22Rv1 (cell line): ENCODE data around the gene MOSPD2.

ENCODE experiments used
- H3K27ac ChIP-seq: fragments of 450-650 bp; 2 replicates; pipeline ENCODE4 v1.5.1; 2017
- ZFX ChIP-seq: fragments of 450-650 bp; IDR thresholded peaks from 2 replicates; pipeline ENCODE4 v1.6.1; 2017; ENCODE audit warnings: antibody characterized with exemption, borderline replicate concordance
- TF ChIP-seq, protein P1 (sequence below): fragments of 450-650 bp; IDR thresholded peaks from 2 replicates; pipeline ENCODE4 v1.5.1; 2017; ENCODE audit warnings: mild to moderate bottlenecking

MOSPD2 gene

DNA sequence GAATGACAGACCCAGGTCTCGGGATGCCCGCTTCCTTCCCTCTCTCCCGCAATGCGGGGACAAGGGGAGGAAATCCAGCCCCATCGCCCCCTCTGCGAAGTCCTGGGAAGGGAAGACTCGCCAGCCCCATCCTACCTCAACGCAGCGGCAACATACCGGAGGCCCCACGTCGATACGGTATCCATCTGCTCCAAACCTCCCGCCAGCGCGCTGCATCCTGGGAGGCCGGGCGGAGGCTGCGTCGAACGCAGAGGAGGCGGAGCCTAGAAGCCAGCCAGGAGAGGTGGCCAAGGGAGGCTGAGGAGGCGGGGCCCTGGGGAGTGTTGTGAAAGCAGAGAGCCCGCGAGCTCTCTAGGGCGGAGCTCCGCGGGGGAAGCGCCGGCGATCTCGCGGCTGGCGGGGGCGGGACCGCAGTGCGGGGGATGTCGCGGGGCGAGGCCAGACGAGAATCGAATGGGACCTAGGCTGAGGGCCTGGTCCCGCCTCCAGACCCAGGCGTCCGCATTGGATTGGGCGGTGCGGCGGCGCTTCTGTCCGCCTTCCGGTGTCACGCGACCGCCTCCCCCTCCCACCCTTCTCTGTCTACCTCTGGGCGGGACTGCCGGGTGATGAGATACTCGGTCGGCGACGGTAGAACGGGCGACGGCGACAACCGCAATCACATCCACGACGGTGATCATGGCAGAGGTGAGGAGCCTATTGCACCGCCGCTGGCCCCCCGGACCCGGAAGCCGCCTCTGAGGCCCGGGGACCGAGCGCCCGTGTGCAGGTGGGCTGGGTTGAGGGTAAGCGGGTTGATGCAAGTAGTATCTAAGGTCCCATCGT lies at the start of gene MOSPD2, which contains the start of gene FANCB:
Gene MOSPD2, plus strand, starts transcription at position 571 of the 825 bp plus-strand sequence. Its CDS starts 108 bp downstream, at position 679.
Gene FANCB, minus strand, starts transcription at position 219 of the 825 bp plus-strand sequence. CDS start 7,559 bp downstream, outside the sequence.
- TF ChIP-seq ZFX = no peak
- TF ChIP-seq, protein P1, sequence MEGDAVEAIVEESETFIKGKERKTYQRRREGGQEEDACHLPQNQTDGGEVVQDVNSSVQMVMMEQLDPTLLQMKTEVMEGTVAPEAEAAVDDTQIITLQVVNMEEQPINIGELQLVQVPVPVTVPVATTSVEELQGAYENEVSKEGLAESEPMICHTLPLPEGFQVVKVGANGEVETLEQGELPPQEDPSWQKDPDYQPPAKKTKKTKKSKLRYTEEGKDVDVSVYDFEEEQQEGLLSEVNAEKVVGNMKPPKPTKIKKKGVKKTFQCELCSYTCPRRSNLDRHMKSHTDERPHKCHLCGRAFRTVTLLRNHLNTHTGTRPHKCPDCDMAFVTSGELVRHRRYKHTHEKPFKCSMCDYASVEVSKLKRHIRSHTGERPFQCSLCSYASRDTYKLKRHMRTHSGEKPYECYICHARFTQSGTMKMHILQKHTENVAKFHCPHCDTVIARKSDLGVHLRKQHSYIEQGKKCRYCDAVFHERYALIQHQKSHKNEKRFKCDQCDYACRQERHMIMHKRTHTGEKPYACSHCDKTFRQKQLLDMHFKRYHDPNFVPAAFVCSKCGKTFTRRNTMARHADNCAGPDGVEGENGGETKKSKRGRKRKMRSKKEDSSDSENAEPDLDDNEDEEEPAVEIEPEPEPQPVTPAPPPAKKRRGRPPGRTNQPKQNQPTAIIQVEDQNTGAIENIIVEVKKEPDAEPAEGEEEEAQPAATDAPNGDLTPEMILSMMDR = no peak
- H3K27ac ChIP-seq = peak within 1 kb of the TSS; percentile 52

DNA sequence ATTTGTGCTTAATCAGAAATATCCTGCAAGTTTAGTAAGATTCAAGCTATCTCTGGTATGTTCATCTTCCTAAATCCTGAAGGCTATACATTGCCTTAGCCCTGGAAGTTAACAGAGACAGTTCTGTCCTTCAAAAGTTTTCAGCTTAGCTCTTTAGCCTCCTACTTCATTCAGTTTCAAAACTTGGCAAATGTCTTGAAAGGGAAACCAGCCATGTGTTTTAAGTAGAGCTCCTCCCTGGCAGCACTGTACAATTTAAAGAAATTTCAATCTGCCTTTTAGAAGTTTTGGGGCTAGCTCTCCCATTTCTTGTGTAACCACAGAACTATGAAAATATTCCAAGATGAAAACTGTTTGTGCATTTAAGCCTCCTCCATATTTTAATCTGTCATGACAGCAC lies 47.4 kb upstream of the MOSPD2 start:
- no peak overlapping the region for H3K27ac ChIP-seq

DNA sequence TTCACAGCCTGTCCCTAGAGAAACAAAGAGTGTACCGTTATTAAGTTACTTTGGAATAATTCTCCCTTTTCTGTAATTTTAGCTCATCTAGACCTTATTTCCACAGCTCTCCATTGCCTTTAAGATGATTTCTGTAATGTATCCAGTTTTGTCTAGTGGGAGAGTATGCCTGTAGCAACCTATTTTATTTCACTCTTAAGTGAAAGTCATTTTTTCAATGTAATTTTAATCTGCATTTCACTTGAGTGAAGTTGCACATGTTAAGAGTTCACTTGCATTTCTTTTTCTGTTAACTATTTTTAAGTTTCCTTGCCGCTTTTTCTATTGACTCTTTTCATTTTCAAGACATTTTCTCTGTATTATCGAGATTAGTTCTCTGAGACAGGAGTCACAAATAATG lies 46.9 kb upstream of the MOSPD2 start:
- TF ChIP-seq, protein P1 = no peak
- TF ChIP-seq ZFX = no peak

More for the DNA sequence above, 47.4 kb upstream of the MOSPD2 start:
- no peak for TF ChIP-seq ZFX

DNA sequence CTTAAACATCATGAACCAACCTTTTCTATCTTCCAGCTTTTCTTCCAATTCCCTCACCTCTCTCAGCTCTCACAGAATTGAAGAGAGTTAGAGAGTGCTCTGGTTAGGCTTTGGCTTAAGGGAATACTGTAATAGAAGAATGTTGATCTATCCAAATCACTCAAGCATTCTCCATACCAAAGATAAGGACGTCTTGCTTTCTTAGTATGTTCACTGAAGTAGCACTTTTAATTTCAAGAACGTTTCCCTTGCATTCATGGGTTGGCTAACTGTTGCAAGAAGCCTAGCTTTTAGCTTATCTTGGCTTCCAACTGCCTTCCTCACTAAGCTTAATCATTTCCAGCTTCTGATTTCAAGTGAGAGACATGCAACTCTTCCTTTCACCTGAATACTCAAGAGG lies 43.6 kb upstream of the MOSPD2 start:
- no peak overlapping the region for H3K27ac ChIP-seq
- TF ChIP-seq ZFX = no peak
- TF ChIP-seq, protein P1 = no peak

More for the DNA sequence above, 46.9 kb upstream of the MOSPD2 start:
- H3K27ac ChIP-seq = no peak overlapping the region

DNA sequence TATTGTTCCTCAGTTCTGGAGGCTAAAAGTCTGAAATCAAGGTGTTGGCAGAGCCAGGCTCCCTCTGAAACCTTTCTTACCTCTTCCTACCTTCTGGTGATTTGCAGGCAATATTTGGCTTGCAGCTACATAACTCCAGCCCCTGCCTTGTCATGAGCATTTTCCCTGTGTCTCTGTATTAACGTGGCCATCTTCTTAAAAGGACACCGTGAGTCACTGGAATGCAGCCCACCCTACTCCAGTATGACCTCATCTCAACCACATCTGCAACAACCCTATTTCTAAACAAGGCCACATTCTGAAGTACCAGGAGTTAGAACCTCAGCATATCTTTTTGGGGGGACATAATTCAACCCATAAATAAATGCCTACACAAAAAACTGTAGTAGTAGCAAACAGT lies 41.1 kb upstream of the MOSPD2 start:
- no peak overlapping the region for H3K27ac ChIP-seq
- TF ChIP-seq, protein P1 = no peak
- TF ChIP-seq ZFX = no peak

DNA sequence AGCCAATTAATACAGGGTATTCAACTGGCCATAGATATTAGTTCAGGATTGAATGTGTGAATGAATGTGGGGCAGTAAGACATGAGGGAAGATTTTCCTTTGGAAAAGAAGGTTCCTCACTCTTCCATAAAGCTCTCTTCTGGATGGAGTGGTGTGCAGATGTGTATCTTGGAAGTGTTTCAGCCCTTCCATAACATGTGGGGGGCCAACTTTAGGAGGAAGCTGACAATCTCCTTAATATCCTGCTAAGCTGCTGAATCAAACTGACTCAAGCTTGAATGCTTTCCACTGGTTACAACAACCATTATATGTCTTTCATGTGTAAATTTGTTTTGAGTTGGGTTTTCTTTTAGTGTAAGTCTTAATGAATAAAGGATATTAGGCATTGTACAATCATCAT lies 40.6 kb upstream of the MOSPD2 start:
- TF ChIP-seq, protein P1 = no peak
- TF ChIP-seq ZFX = no peak

DNA sequence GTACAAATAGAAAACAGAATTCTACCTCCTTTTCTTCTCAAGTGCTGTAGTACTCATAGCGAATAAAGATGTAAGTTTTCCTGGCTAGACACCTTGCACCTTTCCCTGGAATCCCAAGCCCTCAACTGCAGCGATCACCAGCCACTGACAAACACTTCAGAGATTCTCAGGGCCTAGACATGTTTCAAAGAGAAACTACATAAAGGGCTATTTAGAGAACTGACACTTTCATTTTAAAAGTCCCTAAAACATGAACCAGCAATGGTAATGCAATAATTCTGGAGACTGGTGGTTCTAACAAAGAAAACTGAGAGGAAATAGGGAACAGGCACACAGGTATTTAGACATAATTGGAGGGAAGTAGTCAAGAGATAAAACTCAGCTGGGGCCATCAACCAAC lies 36.1 kb upstream of the MOSPD2 start:
- no peak for TF ChIP-seq ZFX
- TF ChIP-seq, protein P1 = no peak
- no peak overlapping the region for H3K27ac ChIP-seq

More for the DNA sequence above, 40.6 kb upstream of the MOSPD2 start:
- H3K27ac ChIP-seq = no peak overlapping the region
